ENCODE results near the gene MAPKBP1. TPM values are rescaled to one million over a fixed set of nuclear protein-coding genes. Genes with fewer than 3 reads are reported as not detected.

Gene MAPKBP1
- total and polyA plus RNA-seq, 9 of the 15 experiments (the other 6 are each of a cell fraction or from before 2014, with no cell fraction given) = 0.15 to 9.5 (median 4.5) TPM

GRCh38 chr15:41860049-41860828 lies 86.0 kb downstream of the MAPKBP1 start (continued):
- no peak for TF ChIP-seq POLR2A (conservative IDR thresholded peaks at IDR 0.05)

GRCh38 chr15:41861736-41862356 lies 87.6 kb downstream of the MAPKBP1 start:
- no TSS peak for BruUV-seq (replicated peaks)
- ChIA-PET POLR2A (interaction anchor here (0.7 to 1.1 kb wide), 2 partner anchors 9 to 15 kb away, joined by 3 read pairs; no protein-coding TSS in a partner anchor), CTCF (ENCODE audit: low intra/inter-chr PET ratio) (interaction anchor here (0.6 kb wide), 1 partner anchor 200 kb away, joined by 3 read pairs; no protein-coding TSS in a partner anchor)
- Histone ChIP-seq H3K79me2 (ENCODE audit: control insufficient read depth, insufficient read depth, low read length) (no peaks in the 10 kb centered on the region), H3K36me3 (ENCODE audit: control insufficient read depth, insufficient read depth, low read length) (no peaks in the 10 kb centered on the region), H4K20me1 (replicated peaks; ENCODE audit: control insufficient read depth, insufficient read depth, low read length) (peaks cover 13% of the 10 kb centered on the region), H3K27ac (ENCODE audit: extremely low read depth, low read depth, low read length) (no peak overlapping the region), H3K9me1 (ENCODE audit: control insufficient read depth, insufficient read depth, low read length) (no peaks in the 10 kb centered on the region), H3K4me2 (ENCODE audit: insufficient read depth, low read length) (no peak overlapping the region), H3K9me3 (replicated peaks; ENCODE audit: control insufficient read depth, insufficient read depth, low read depth, low read length) (no peaks in the 10 kb centered on the region; the same call in 1 of the 2 replicates), H3K4me3 (no peak overlapping the region), H3K27me3 (ENCODE audit: control insufficient read depth in 2 of 2, insufficient read depth in 2 of 2, low read length in 2 of 2) (peaks cover 52 to 92% of the 10 kb centered on the region in 2 experiments), H3K4me1 (replicated peaks in 1 of 2; ENCODE audit: control insufficient read depth in 2 of 2, insufficient read depth in 2 of 2, low read length in 2 of 2) (peaks cover 0 to 46% of the 10 kb centered on the region in 2 experiments; a peak in 2 of 5 replicates), H3K9ac (ENCODE audit: insufficient read depth in 1 of 2, low read depth in 2 of 2, low read length in 2 of 2) (peak overlapping the region in 1 of 2 experiments; percentile 64; a peak in 2 of 4 replicates), H2AFZ (ENCODE audit: low read depth, low read length) (no peak overlapping the region)
- ATAC-seq = peak; percentile 8; the same call in 2 of the 3 replicates
- in situ Hi-C loops (cut with MboI) (no loop called here), intact Hi-C loops (cut with micrococcal nuclease) (no loop called here)
- 6% methylated on average over 14 of the region's 18 CpGs for WGBS (ENCODE audit: insufficient coverage, low coverage, missing lambda C conversion rate)
- no peak for DNase-seq (ENCODE audit: extremely low read depth in 1 of 4, low spot score in 3 of 4)
- no peak for FAIRE-seq
- no peak for TF ChIP-seq ZFP36 (IDR thresholded peaks at IDR 0.05; ENCODE audit: low read depth, low read length, partially characterized antibody)
- no peak for TF ChIP-seq ZBTB11 (CRISPR knock-in tag; IDR thresholded peaks at IDR 0.05)
- no peak for TF ChIP-seq RBM15 (IDR thresholded peaks at IDR 0.05; ENCODE audit: insufficient read depth, low read length)
- no peak for TF ChIP-seq ZC3H8 (IDR thresholded peaks at IDR 0.05)
- TF ChIP-seq ZNF717 (CRISPR knock-in tag; IDR thresholded peaks at IDR 0.05) = no peak
- TF ChIP-seq HCFC1 (IDR thresholded peaks at IDR 0.05; ENCODE audit: low read depth, low read length) = no peak
- no peak for TF ChIP-seq ZNF165 (CRISPR knock-in tag; IDR thresholded peaks at IDR 0.05; ENCODE audit: borderline replicate concordance)
- TF ChIP-seq ZEB2 (IDR thresholded peaks at IDR 0.05) = no peak
- TF ChIP-seq PREB (CRISPR knock-in tag; IDR thresholded peaks at IDR 0.05) = no peak
- TF ChIP-seq ZNF778 (CRISPR knock-in tag; IDR thresholded peaks at IDR 0.05) = no peak
- TF ChIP-seq KLF16 (IDR thresholded peaks at IDR 0.05) = no peak
- TF ChIP-seq FOXP4 (CRISPR knock-in tag; IDR thresholded peaks at IDR 0.05; ENCODE audit: borderline replicate concordance) = no peak
- TF ChIP-seq KLF10 (CRISPR knock-in tag; IDR thresholded peaks at IDR 0.05) = no peak

All from K562 (cell line).